Measurements from ENCODE around the gene DYNC1I2.
"Not testable (repeated sequence)": the region's sequence is repeated elsewhere in the genome, so short reads cannot be mapped to it uniquely, and the experiment has no call there.

Gene DYNC1I2

GRCh38 chr2:171712051-171712450 lies 24.8 kb downstream of the DYNC1I2 start:
- DNase-seq (ENCODE audit: low read depth, low spot score), result no peak

DNA sequence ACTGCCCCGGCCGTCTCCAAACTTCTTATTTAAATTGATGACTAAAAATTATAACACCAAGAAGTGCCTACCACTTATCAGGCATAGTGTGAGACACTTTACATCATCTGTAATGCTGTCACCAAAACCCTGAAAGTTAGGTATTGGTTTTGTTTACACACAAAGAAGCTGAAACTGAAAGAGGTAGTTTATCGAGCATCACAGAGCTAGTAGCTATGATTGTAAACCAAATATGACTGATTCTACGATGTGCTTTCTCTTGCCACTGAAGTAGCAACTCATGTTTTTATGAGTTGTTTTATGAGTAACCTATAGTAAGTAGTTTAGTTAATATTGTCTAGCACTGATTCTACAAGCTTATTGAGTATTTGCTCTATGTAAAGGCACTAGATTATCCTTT lies 31.5 kb downstream of the DYNC1I2 start:
- DNase-seq (ENCODE audit: low read depth, low spot score), result no peak

- no peak for DNase-seq (ENCODE audit: low read depth, low spot score)
These were observed 32.4 kb downstream of the DYNC1I2 start for GRCh38 chr2:171719660-171720059.

DNA sequence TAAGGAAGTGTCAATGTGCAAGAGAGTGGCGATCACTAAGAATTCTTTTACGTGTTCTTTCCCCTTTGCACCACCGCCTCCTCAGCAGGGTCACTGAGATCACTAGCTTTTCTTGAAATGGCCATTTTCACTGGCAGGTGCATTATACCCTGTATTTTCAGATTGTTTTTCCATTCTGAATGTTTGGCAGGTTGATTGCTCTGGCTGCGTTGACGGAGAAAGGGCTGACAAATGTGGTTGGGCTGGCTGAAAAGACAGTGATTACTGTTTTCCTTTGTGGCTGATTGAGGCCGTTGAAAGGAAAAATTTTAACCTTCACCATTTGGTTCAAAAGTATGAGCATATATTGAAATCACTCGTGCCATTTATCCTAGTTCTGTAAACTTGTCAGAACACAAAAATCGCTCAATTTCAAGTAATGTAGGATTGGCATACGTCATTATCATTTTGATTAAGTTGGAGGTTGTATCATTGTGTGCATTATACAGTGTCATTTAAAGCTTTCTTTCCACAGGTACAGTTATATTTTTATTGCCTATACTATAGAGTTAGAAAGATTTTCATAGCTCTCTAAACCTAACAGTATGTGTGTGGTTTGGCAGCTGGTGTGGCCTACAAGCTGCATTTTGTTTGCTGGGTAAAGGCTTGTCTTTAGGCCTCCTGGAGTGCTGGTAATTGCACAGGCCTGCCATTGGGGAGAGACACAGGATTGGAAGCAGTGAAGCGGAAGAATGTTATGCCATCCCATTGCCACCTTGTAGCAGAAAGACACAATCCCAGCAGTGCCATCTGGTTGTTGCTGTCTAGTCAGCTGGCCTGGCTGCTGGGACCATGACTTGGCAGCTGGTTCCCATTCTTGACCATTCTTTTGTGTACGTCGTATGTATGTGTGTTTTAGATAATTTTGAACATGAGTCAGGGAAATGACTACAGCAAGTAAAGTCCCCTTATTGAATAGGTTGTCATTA lies 36.7 kb downstream of the DYNC1I2 start:
- DNase-seq (ENCODE audit: low read depth, low spot score), result peak; percentile 34

DNA sequence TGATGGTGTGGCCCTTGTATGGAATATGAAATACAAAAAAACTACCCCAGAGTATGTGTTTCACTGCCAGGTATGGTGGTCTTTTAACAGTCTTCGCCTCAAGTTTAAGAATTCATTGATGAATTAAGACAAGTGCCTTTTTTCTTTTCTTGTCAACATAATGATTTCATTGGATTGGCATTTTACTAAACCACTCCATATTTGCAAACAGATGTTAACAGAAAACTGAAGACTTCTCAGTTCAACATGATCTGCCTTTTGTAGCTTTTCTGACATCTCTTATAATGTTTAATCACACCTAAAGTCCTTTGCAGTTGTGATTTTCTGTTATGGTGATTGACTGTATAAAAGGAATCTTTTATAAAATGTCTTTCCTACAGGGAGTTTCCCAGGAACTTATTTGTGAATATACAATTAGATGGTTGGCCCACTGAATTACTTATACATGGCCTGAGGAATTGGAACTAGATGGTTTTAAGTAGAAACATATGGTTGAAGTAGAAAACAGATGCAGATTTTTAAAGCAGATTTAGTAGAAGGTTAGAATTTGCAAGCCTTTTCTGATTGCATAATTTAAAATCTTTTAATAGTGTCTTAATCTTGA lies 39.7 kb downstream of the DYNC1I2 start:
- DNase-seq (ENCODE audit: low read depth, low spot score), result no peak

DNA sequence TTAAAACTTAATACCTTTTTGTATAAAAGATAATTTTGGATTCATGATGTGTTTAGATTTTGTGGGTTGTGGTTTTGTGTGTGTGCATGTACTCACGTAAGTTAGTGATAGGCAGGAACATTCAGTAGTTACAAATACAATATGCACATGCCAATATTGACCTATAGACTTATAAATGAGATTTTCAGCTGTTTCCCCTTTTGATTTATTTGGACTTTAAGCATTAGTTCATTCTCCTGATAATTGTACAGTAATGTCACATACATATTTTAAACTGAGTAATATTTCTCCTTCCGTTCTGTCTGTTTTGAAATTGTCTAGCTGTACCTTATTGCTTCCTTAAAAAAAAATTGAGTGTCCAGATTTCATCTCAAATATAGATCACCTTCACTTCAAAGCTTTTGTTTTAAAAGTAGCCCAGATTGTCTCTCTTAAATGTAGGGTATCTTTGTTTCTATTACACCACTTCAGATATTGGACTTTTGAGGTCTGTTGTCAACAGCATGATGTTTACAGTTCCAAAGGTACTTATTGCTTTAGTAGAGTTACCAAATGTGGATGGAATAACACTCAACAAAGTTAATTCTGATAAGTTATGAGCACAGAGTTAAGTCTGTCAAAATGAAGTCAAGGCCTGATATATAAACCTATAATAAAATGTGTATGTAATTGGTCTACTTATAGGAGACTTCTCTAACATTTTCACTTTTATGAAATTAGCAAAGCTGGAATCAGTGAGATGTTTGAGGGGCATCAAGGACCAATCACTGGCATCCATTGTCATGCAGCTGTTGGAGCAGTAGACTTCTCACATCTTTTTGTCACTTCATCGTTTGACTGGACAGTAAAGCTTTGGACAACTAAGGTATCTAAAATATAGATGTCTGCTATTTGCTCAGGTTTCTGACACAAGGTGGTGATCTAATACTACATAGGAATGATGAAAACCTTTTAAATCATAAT lies 42.0 kb downstream of the DYNC1I2 start:
- no peak for DNase-seq (ENCODE audit: low read depth, low spot score)

DNA sequence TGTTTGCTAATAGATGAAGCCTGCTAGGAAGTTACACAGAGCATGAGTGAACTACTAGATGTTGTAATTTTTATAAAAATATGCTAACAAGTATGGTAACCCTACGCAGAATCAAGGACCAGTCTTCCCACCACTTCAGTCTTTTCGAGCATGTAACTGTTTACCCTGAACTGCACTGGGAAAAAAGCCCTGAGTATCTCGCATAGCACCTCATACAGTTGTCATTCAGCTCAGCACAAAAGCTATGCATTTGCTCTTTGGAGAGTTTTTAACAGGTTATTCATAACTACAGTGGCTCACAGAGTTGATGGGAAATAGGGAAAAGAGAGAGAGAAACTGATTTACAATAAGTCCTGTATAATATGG lies 42.7 kb downstream of the DYNC1I2 start:
- DNase-seq (ENCODE audit: low read depth, low spot score), result no peak

GRCh38 chr2:171735991-171736710 lies 48.9 kb downstream of the DYNC1I2 start:
- no peak for DNase-seq (ENCODE audit: low read depth, low spot score)

GRCh38 chr2:171741189-171741588 lies 53.9 kb downstream of the DYNC1I2 start:
- no peak for DNase-seq (ENCODE audit: low read depth, low spot score)

DNA sequence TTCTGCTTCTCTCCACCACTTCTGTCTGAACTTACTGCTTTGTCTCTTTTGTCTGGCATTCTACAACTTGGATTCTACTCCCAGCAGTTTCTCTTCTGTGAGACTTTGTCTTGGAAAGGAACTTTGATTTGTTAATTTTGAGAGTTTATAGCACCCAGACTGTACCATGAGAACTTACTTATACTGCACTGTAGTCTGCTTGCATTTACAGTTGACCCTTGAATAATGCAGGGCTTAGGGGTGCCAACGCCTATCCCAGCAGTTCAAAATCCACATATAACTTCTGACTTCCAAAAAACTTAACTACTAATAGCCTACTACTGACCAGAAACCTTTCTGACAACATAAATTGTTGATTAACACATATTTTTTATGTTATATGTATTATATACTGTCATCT lies 55.5 kb downstream of the DYNC1I2 start:
- no peak for DNase-seq (ENCODE audit: low read depth, low spot score)

DNA sequence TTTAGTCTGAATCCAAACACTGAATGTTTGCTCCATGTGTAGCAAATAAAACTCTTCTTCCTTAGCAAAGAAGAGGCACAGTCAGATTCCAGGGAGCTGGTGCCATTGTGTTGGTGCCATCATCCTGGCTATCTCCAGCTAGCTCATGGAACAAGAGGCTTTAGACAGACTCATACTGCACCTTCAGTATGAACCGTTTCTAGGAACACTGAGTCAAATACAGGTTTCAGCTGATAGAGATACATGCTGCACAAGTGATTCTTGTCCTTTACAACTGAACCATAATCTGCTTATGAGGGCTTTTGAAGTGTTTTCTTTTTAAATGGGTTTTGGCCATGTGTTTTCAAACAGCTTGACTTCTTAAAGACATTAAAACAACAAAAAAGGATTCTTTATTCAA lies 57.9 kb downstream of the DYNC1I2 start:
- DNase-seq (ENCODE audit: low read depth, low spot score), result no peak

- DNase-seq (ENCODE audit: low read depth, low spot score), result no peak
These were observed 58.5 kb downstream of the DYNC1I2 start for GRCh38 chr2:171745806-171746205.

GRCh38 chr2:171747371-171747770 lies 60.1 kb downstream of the DYNC1I2 start:
- DNase-seq (ENCODE audit: low read depth, low spot score), result no peak

DNA sequence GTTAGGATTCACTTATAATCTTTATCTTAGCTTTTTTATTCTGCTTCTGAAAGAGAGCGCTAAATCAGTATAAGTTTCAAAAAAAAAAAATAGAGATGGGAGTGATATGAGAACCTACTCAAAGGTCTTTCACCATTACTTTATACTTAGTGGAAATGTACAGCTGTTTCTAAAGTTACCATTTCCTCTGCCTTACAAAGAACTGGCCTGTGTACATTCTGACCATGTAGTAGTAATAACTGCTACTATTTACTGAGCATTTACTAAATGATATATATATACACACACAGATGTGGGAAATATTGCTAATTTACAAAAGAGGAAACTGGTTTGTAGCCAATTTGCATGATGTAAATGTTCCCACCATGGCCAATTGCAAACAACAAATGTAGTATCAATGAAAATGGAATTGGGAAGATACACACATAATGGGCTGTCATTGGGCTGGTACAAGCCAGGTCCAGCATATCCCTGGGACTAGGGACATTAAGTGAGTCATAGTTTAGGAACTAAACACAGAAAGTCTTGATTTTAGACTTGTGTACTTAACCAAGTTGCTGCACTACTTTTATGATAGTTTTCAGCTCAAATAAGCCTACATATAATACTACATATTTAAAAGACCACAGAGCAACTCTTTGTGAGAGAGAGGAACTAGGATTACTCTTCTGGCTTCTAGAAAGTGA lies 67.1 kb downstream of the DYNC1I2 start:
- DNase-seq (ENCODE audit: low read depth, low spot score), result no peak

DNA sequence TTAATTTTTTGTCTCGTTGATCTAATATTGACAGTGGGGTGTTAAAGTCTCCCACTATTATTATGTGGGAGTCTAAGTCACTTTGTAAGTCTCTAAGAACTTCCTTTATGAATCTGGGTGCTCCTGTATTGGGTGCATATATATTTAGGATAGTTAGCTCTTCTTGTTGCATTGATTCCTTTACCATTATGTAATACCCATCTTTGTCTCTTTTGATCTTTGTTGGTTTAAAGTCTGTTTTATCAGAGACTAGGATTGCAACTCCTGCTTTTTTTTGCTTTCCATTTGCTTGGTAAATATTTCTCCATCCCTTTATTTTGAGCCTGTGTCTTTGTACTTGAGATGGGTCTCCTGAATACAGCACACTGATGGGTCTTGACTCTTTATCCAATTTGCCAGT lies 71.5 kb downstream of the DYNC1I2 start:
- not testable (repeated sequence) for DNase-seq (ENCODE audit: low read depth, low spot score)

DNA sequence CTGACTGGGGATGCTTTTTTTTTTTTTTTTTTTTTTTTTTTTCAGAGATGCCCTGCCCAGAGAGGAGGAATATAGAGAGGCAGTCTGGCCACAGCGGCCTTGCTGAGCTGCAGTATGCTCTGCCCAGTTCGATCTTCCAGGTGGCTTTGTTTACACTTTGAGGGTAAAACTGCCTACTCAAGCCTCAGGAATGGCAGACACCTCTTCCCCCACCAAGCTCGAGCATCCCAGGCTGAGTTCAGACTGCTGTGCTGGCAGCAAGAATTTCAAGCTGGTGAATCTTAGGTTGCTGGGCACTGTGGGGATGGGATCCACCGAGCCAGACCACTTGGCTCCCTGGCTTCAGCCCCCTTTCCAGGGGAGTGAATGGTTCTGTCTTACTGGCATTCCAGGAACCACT lies 73.9 kb downstream of the DYNC1I2 start:
- not testable (repeated sequence) for DNase-seq (ENCODE audit: low read depth, low spot score)

DNA sequence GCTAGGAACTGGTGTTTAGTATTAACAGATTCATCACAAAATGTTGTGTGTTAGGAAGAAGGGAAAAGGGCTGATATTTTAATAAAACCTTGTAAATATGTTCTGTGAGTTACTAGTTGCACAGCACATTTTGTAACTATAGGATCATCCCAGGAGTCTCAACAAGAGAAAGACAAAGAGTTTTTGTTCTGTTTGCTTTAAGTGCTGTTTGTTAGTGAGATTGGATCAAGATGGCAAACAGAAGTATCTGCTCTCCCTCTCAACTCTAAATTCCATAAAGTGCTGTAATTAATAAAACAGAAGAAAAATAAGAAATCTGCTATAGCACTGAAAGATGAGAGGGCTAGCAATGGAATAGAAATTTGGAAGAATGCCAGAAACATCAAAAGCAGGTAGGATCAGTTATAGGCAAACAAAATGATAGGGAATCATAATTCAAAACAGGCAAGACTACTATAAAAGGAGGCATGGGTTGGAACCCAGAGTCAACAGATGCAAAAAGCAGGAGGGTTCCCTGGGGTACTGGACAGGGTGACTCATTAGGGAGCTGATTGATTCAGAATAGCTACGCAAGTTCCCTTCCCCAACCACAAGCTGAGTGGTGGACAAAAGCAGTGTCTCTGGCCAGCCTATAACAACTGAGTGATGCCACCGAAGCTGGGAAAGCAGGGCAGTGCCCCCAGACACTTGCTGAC lies 75.8 kb downstream of the DYNC1I2 start:
- no peak for DNase-seq (ENCODE audit: low read depth, low spot score)

- no peak for DNase-seq (ENCODE audit: low read depth, low spot score)
These were observed 76.3 kb downstream of the DYNC1I2 start for GRCh38 chr2:171763602-171764001.

DNA sequence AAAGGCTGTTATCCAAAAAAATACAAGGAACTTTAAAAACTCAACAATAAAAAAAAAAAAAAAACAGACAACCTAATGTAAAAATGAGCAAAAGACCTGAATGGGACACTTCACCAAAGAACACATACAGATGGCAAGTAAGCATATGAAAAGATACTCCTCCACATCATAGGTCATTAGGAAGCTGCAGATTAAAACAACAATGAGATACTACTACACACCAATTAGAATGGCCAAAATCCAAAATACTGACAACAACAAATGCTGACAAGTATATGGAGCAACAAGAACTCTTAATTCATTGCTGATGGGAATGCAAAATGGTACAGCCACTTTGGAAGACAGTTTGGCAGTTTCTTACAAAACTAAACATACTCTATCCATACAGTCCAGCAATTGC lies 84.2 kb downstream of the DYNC1I2 start:
- no peak for DNase-seq (ENCODE audit: low read depth, low spot score)

GRCh38 chr2:171772373-171772772 lies 85.1 kb downstream of the DYNC1I2 start:
- DNase-seq (ENCODE audit: low read depth, low spot score), result no peak
